Measurements from ENCODE around the gene CACNA2D2.

GRCh38 chr3:50415061-50415460, 88.4 kb downstream of the CACNA2D2 start:
- TF ChIP-seq CTCF (IDR thresholded peaks at IDR 0.05): peak; percentile 26
- TF ChIP-seq EZH2 (IDR thresholded peaks at IDR 0.05): no peak

All from neural progenitor cell (in vitro differentiated cells).